ENCODE results near the gene INPP5A. TPM values are rescaled to one million over a fixed set of nuclear protein-coding genes. Genes with fewer than 3 reads are reported as not detected.

Gene INPP5A
- total and polyA plus RNA-seq, 9 of the 15 experiments (the other 6 are each of a cell fraction or from before 2014, with no cell fraction given) = 0.66 to 11.6 (median 7.7) TPM

DNA sequence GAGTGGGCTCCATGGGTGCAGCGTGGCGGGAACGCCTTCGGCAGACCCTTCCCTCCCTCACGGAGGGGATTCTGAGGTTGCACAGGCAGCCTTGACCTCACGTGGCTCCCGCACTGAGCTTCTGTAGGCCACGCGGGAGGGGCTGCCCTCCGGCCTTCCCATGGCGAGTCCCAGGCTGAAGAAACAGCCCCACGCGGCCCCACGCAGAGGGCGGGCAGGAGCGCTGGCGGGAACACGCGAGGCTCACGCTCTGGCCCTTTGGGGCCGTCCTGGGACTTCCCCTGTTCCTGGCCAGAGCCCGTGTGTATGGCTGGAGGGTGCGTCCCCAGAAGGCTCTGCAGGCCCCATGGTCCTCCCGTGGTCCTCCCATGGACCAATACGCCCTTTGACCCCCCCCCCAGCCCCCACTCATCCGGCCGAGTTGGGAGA, 270.0 kb downstream of the INPP5A start:
- WGBS (ENCODE audit: insufficient coverage, low coverage, missing lambda C conversion rate) = 0% methylated on average over 2 of the region's 27 CpGs
- no TSS peak for BruUV-seq (replicated peaks)
- intact Hi-C loops (cut with micrococcal nuclease) (no loop called here), in situ Hi-C loops (cut with MboI) (no loop called here)
- DNase-seq (ENCODE audit: extremely low read depth in 1 of 4, low spot score in 3 of 4) (no peak), ATAC-seq (no peak), FAIRE-seq (no peak)
- Histone ChIP-seq H2AFZ (ENCODE audit: low read depth, low read length) (no peak overlapping the region), H3K36me3 (ENCODE audit: control insufficient read depth, insufficient read depth, low read length) (no peaks in the 10 kb centered on the region), H3K9me3 (replicated peaks; ENCODE audit: control insufficient read depth, insufficient read depth, low read depth, low read length) (no peaks in the 10 kb centered on the region), H3K9ac (ENCODE audit: insufficient read depth in 1 of 2, low read depth in 2 of 2, low read length in 2 of 2) (no peak overlapping the region), H3K4me2 (ENCODE audit: insufficient read depth, low read length) (no peak overlapping the region), H4K20me1 (replicated peaks; ENCODE audit: control insufficient read depth, insufficient read depth, low read length) (no peaks in the 10 kb centered on the region), H3K4me1 (replicated peaks in 1 of 2; ENCODE audit: control insufficient read depth in 2 of 2, insufficient read depth in 2 of 2, low read length in 2 of 2) (peaks cover 0 to 20% of the 10 kb centered on the region in 2 experiments; a peak in 2 of 5 replicates), H3K9me1 (ENCODE audit: control insufficient read depth, insufficient read depth, low read length) (no peaks in the 10 kb centered on the region), H3K79me2 (ENCODE audit: control insufficient read depth, insufficient read depth, low read length) (no peaks in the 10 kb centered on the region), H3K27ac (ENCODE audit: extremely low read depth, low read depth, low read length) (no peak overlapping the region), H3K4me3 (no peak overlapping the region), H3K27me3 (ENCODE audit: control insufficient read depth in 2 of 2, insufficient read depth in 2 of 2, low read length in 2 of 2) (peaks cover 0 to 25% of the 10 kb centered on the region in 2 experiments; a peak in 2 of 5 replicates)
- TF ChIP-seq HNRNPLL (IDR thresholded peaks at IDR 0.05; ENCODE audit: low read depth, low read length, poor library complexity, severe bottlenecking) = no peak
- TF ChIP-seq E2F6 (IDR thresholded peaks at IDR 0.05; ENCODE audit: borderline replicate concordance in 1 of 2, extremely low read depth in 1 of 2, insufficient read depth in 1 of 2, insufficient read length in 1 of 2, low read depth in 1 of 2, low read length in 1 of 2, poor library complexity in 1 of 2, severe bottlenecking in 1 of 2) = peak in 1 of 2 experiments; percentile 52
- no peak for TF ChIP-seq RAD21 (CRISPR knock-in tag; conservative IDR thresholded peaks at IDR 0.05 in 1 of 2, IDR thresholded peaks at IDR 0.05 in 1 of 2)
- ChIA-PET CTCF (ENCODE audit: low intra/inter-chr PET ratio) (no interaction called here), POLR2A (interaction anchor here (0.6 kb wide), 1 partner anchor 55 kb away, joined by 4 read pairs; no protein-coding TSS in a partner anchor)

Measured in K562 (cell line).